GM23338 (cell line): ENCODE data around the gene U2AF1. TPM values are rescaled to one million over a fixed set of nuclear protein-coding genes. Genes with fewer than 3 reads are reported as not detected.
"Not testable (repeated sequence)": the region's sequence is repeated elsewhere in the genome, so short reads cannot be mapped to it uniquely, and the experiment has no call there.

Source experiments
- ATAC-seq: fragments of 200-7000 bp; cut with Tn5 transposase; 3 replicates; pipeline ENCODE4 v1.9.1; 2020
- DNase-seq: peaks from one replicate; pipeline ENCODE4 v3.0.0-alpha.2; 2015; ENCODE audit warnings: low spot score
- H2AFZ ChIP-seq: fragments of 200-600 bp; sonication (generic); 2 replicates; pipeline ENCODE4 v1.8.0; 2016; ENCODE audit warnings: antibody characterized with exemption, mild to moderate bottlenecking, moderate library complexity
- H3F3A ChIP-seq: fragments of 200-600 bp; sonication (generic); replicated peaks from 2 replicates; pipeline ENCODE4 v1.8.0; 2017; ENCODE audit warnings: antibody characterized with exemption, mixed run types, low read depth
- H3K27ac ChIP-seq: fragments of 200-600 bp; sonication (generic); 2 replicates; pipeline ENCODE4 v1.6.1; 2016; ENCODE audit warnings: low read depth
- H3K27me3 ChIP-seq: fragments of 200-600 bp; sonication (generic); 2 replicates; pipeline ENCODE4 v1.8.0; 2016; ENCODE audit warnings: mild to moderate bottlenecking, mixed run types, moderate library complexity; ENCODE audit not compliant: insufficient read depth
- H3K36me3 ChIP-seq: fragments of 200-600 bp; sonication (generic); 2 replicates; pipeline ENCODE4 v1.8.0; 2016; ENCODE audit warnings: mild to moderate bottlenecking; ENCODE audit not compliant: insufficient read depth
- H3K4me1 ChIP-seq: fragments of 200-600 bp; sonication (generic); 2 replicates; pipeline ENCODE4 v1.8.0; 2016; ENCODE audit warnings: mild to moderate bottlenecking, moderate library complexity; ENCODE audit not compliant: insufficient read depth
- H3K4me2 ChIP-seq: fragments of 200-600 bp; sonication (generic); 2 replicates; pipeline ENCODE4 v1.7.1; 2017; ENCODE audit warnings: mixed run types
- H3K4me3 ChIP-seq: fragments of 200-600 bp; sonication (generic); 2 replicates; pipeline ENCODE4 v1.6.1; 2016; ENCODE audit warnings: mixed run types
- H3K79me2 ChIP-seq: fragments of 200-600 bp; sonication (generic); replicated peaks from 2 replicates; pipeline ENCODE4 v1.8.0; 2017; ENCODE audit warnings: mild to moderate bottlenecking; ENCODE audit not compliant: insufficient read depth
- H3K9me2 ChIP-seq: fragments of 200-600 bp; sonication (generic); 2 replicates; pipeline ENCODE4 v1.8.0; 2017; ENCODE audit not compliant: insufficient read depth
- H4K20me1 ChIP-seq: fragments of 200-600 bp; sonication (generic); replicated peaks from 2 replicates; pipeline ENCODE4 v1.8.0; 2017; ENCODE audit warnings: mild to moderate bottlenecking; ENCODE audit not compliant: insufficient read depth
- H3K27ac Mint-ChIP-seq: 2 replicates; pipeline ENCODE4 v1.8.0; 2020; ENCODE audit warnings: inconsistent platforms, mild to moderate bottlenecking, moderate library complexity, mixed read lengths
- H3K27me3 Mint-ChIP-seq: 3 replicates; pipeline ENCODE4 v1.8.0; 2022; ENCODE audit warnings: low read depth, mild to moderate bottlenecking, moderate library complexity, mixed read lengths, inconsistent platforms; ENCODE audit not compliant: insufficient read depth, poor library complexity
- H3K36me3 Mint-ChIP-seq: 3 replicates; pipeline ENCODE4 v1.8.0; 2021; ENCODE audit warnings: low read depth, mild to moderate bottlenecking, inconsistent platforms, moderate library complexity, mixed read lengths
- H3K4me1 Mint-ChIP-seq: 3 replicates; pipeline ENCODE4 v1.8.0; 2020; ENCODE audit warnings: mild to moderate bottlenecking, inconsistent platforms, mixed read lengths
- H3K4me3 Mint-ChIP-seq: 3 replicates; pipeline ENCODE4 v1.8.0; 2021; ENCODE audit warnings: moderate library complexity, mild to moderate bottlenecking, inconsistent platforms, mixed read lengths
- H3K9me3 Mint-ChIP-seq: 3 replicates; pipeline ENCODE4 v1.8.0; 2020; ENCODE audit warnings: moderate library complexity, mild to moderate bottlenecking, inconsistent platforms, mixed read lengths
- polyA plus RNA-seq: library from polyadenylated mRNA; unstranded; fragments of >200 nt; fragmentation: Nextera tagmentation; extraction: Ambion mirVana; gene quantifications from 2 replicates; pipeline ENCODE4 v1.2.1, GENCODE V29; 2016
- total RNA-seq: library from RNA; depleted of rRNA; stranded (reverse); fragments of >200 nt; shearing (Covaris generic); gene quantifications from 2 replicates; pipeline ENCODE4 v1.2.3, GENCODE V29; 2014

The U2AF1 gene
- total and polyA plus RNA-seq, 2 experiments from 2014 or later = 70.4 to 288 TPM

DNA sequence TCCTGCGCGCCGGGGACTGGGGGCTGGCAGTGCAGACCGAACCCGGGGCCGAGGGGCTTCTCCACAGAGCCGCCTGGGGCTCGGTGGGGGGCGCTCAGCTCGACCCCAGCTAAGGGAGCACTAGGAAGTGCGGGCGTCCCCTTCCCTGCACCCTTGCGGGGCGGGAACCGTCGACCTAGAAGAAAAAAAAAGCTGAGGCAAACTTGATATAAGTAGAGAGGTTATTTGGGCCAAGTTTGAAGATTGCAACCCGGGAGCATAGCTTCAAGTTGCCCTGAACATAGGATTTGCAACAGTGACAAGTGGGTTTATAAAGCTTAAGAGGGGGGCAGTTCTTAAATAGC, 396 bp upstream of the U2AF1 start:
- not testable (repeated sequence) for H3K27me3 ChIP-seq, H3K9me2 ChIP-seq, H3K4me3 Mint-ChIP-seq, H3K27ac Mint-ChIP-seq, H3K4me3 ChIP-seq, H4K20me1 ChIP-seq, H3K36me3 Mint-ChIP-seq, H3K9me3 Mint-ChIP-seq, H3K4me2 ChIP-seq, ATAC-seq, H3F3A ChIP-seq, H3K36me3 ChIP-seq, H3K4me1 ChIP-seq, H3K4me1 Mint-ChIP-seq, H3K27me3 Mint-ChIP-seq, H3K79me2 ChIP-seq, H2AFZ ChIP-seq, H3K27ac ChIP-seq, DNase-seq

GRCh38 chr21:43104642-43105041, 2.7 kb downstream of the U2AF1 start:
- not testable (repeated sequence) for H3K27ac Mint-ChIP-seq, H4K20me1 ChIP-seq, H3K27me3 Mint-ChIP-seq, H2AFZ ChIP-seq, H3K79me2 ChIP-seq, H3K4me3 Mint-ChIP-seq, H3K4me3 ChIP-seq, DNase-seq, H3K36me3 Mint-ChIP-seq, H3K27ac ChIP-seq, ATAC-seq, H3K9me2 ChIP-seq, H3K9me3 Mint-ChIP-seq, H3K4me1 Mint-ChIP-seq, H3K27me3 ChIP-seq, H3K36me3 ChIP-seq, H3K4me1 ChIP-seq, H3F3A ChIP-seq, H3K4me2 ChIP-seq

- not testable (repeated sequence) for H3K27ac ChIP-seq, H3K9me3 Mint-ChIP-seq, H3K4me1 Mint-ChIP-seq, H3K36me3 Mint-ChIP-seq, H3K36me3 ChIP-seq, H3K4me1 ChIP-seq, H3F3A ChIP-seq, H4K20me1 ChIP-seq, H3K27ac Mint-ChIP-seq, H3K27me3 ChIP-seq, H3K79me2 ChIP-seq, ATAC-seq, H3K4me3 ChIP-seq, DNase-seq, H3K4me3 Mint-ChIP-seq, H2AFZ ChIP-seq, H3K4me2 ChIP-seq, H3K9me2 ChIP-seq, H3K27me3 Mint-ChIP-seq
Measured at GRCh38 chr21:43102281-43102680, 5.1 kb downstream of the U2AF1 start.

- not testable (repeated sequence) for H3K9me3 Mint-ChIP-seq, H3K4me3 Mint-ChIP-seq, ATAC-seq
Measured at GRCh38 chr21:43101676-43102075, 5.7 kb downstream of the U2AF1 start.

GRCh38 chr21:43101000-43101399, 6.4 kb downstream of the U2AF1 start:
- not testable (repeated sequence) for DNase-seq, H3K79me2 ChIP-seq, H3K4me1 ChIP-seq, H3K4me3 ChIP-seq, H3K9me3 Mint-ChIP-seq, H3K4me1 Mint-ChIP-seq, H3F3A ChIP-seq, H3K36me3 Mint-ChIP-seq, H3K27ac Mint-ChIP-seq, H3K4me3 Mint-ChIP-seq, H3K27ac ChIP-seq, ATAC-seq, H3K27me3 ChIP-seq, H3K4me2 ChIP-seq, H3K36me3 ChIP-seq, H3K9me2 ChIP-seq, H2AFZ ChIP-seq, H4K20me1 ChIP-seq, H3K27me3 Mint-ChIP-seq

More at GRCh38 chr21:43101676-43102075, 5.7 kb downstream of the U2AF1 start:
- H3K27ac ChIP-seq, DNase-seq, H3K4me1 ChIP-seq, H3F3A ChIP-seq, H3K79me2 ChIP-seq, H3K27me3 Mint-ChIP-seq, H3K9me2 ChIP-seq, H3K4me3 ChIP-seq, H2AFZ ChIP-seq, H3K4me1 Mint-ChIP-seq, H3K36me3 ChIP-seq, H3K27me3 ChIP-seq, H3K4me2 ChIP-seq, H3K27ac Mint-ChIP-seq, H4K20me1 ChIP-seq, H3K36me3 Mint-ChIP-seq: not testable (repeated sequence)

GRCh38 chr21:43091979-43092614, 15.3 kb downstream of the U2AF1 start:
- not testable (repeated sequence) for H3K36me3 Mint-ChIP-seq, H3K27ac ChIP-seq, H3K36me3 ChIP-seq, H3K9me3 Mint-ChIP-seq, H2AFZ ChIP-seq, H3K27ac Mint-ChIP-seq, H3K79me2 ChIP-seq, H3K9me2 ChIP-seq, H3K4me1 ChIP-seq, H3K4me3 Mint-ChIP-seq, H3K4me3 ChIP-seq, H3K27me3 Mint-ChIP-seq, H3K27me3 ChIP-seq, H3K4me1 Mint-ChIP-seq, H4K20me1 ChIP-seq, H3F3A ChIP-seq, H3K4me2 ChIP-seq, DNase-seq
- peak; percentile 53 for ATAC-seq

- H3K36me3 Mint-ChIP-seq, H3K4me1 Mint-ChIP-seq: not testable (repeated sequence)
Measured at GRCh38 chr21:43090947-43091346, 16.4 kb downstream of the U2AF1 start.

More at GRCh38 chr21:43090947-43091346, 16.4 kb downstream of the U2AF1 start:
- not testable (repeated sequence) for H3K27me3 Mint-ChIP-seq, H3K27me3 ChIP-seq, H3K79me2 ChIP-seq, H2AFZ ChIP-seq, H3K4me3 Mint-ChIP-seq, H3K9me3 Mint-ChIP-seq, H4K20me1 ChIP-seq, H3F3A ChIP-seq, H3K27ac ChIP-seq, H3K36me3 ChIP-seq, DNase-seq, H3K4me1 ChIP-seq, H3K27ac Mint-ChIP-seq, H3K4me2 ChIP-seq, H3K9me2 ChIP-seq, ATAC-seq, H3K4me3 ChIP-seq
